ENCODE results near the gene CERS2.
A peak's percentile ranks its signal among the peaks of the same experiment; 100 is the strongest.

The CERS2 gene

GRCh38 chr1:150973836-150974579 lies 627 bp downstream of the CERS2 start:
- peak overlapping the region; percentile 88 for H3K4me3 ChIP-seq (ENCODE audit: low read depth, low read length)
- no peak for TF ChIP-seq CTCF (IDR thresholded peaks at IDR 0.05; ENCODE audit: borderline replicate concordance, insufficient read depth, low read depth, low read length)

GRCh38 chr1:150973258-150973835 lies 1.3 kb downstream of the CERS2 start:
- H3K4me3 ChIP-seq (ENCODE audit: low read depth, low read length) = peak overlapping the region; percentile 88
- TF ChIP-seq CTCF (IDR thresholded peaks at IDR 0.05; ENCODE audit: borderline replicate concordance, insufficient read depth, low read depth, low read length) = no peak

- no peak for TF ChIP-seq CTCF (IDR thresholded peaks at IDR 0.05; ENCODE audit: borderline replicate concordance, insufficient read depth, low read depth, low read length)
- H3K4me3 ChIP-seq (ENCODE audit: low read depth, low read length) = no peak overlapping the region
Observed at GRCh38 chr1:150972417-150972940, 2.2 kb downstream of the CERS2 start.

GRCh38 chr1:150971583-150972416 lies 2.8 kb downstream of the CERS2 start:
- TF ChIP-seq CTCF (IDR thresholded peaks at IDR 0.05; ENCODE audit: borderline replicate concordance, insufficient read depth, low read depth, low read length) = peak; percentile 18; the same call in 1 of the 2 replicates
- no peak overlapping the region for H3K4me3 ChIP-seq (ENCODE audit: low read depth, low read length)

- no peak for TF ChIP-seq CTCF (IDR thresholded peaks at IDR 0.05; ENCODE audit: borderline replicate concordance, insufficient read depth, low read depth, low read length)
- no peak overlapping the region for H3K4me3 ChIP-seq (ENCODE audit: low read depth, low read length)
Observed at GRCh38 chr1:150970808-150971582, 3.6 kb downstream of the CERS2 start.

- TF ChIP-seq CTCF (IDR thresholded peaks at IDR 0.05; ENCODE audit: borderline replicate concordance, insufficient read depth, low read depth, low read length) = no peak
Observed at GRCh38 chr1:150969626-150970025, 5.0 kb downstream of the CERS2 start.

More at GRCh38 chr1:150969626-150970025, 5.0 kb downstream of the CERS2 start:
- no peak overlapping the region for H3K4me3 ChIP-seq (ENCODE audit: low read depth, low read length)

Data from GM12875 (cell line).